Suprapubic skin (tissue), 4 donors: ENCODE results near the gene ASB18. TPM values are rescaled to one million over a fixed set of nuclear protein-coding genes. Genes with fewer than 3 reads are reported as not detected.

ENCODE experiments used
- DNase-seq, 2 donors: peaks; one replicate each; pipeline ENCODE4 v3.0.0-alpha.2; 2019; ENCODE audit warnings: low spot score in 2 of 2
- H3K27ac ChIP-seq: fragments of 200-600 bp; sonication (generic); one replicate; pipeline ENCODE4 v1.5.1; 2019
- H3K27me3 ChIP-seq: fragments of 200-600 bp; sonication (generic); one replicate; pipeline ENCODE4 v1.5.1; 2019
- H3K36me3 ChIP-seq: fragments of 200-600 bp; sonication (generic); one replicate; pipeline ENCODE4 v1.5.1; 2019
- H3K4me1 ChIP-seq: fragments of 200-600 bp; sonication (generic); one replicate; pipeline ENCODE4 v1.5.1; 2019
- H3K4me3 ChIP-seq: fragments of 200-600 bp; sonication (generic); one replicate; pipeline ENCODE4 v1.5.1; 2019; ENCODE audit warnings: mild to moderate bottlenecking
- H3K9me3 ChIP-seq: fragments of 200-600 bp; sonication (generic); one replicate; pipeline ENCODE4 v1.5.1; 2019
- EP300 ChIP-seq: sonication (generic); formaldehyde crosslinking; IDR thresholded peaks from one replicate; pipeline ENCODE4 v1.6.1; 2017; ENCODE audit warnings: antibody characterized with exemption
- POLR2A ChIP-seq, 2 donors: fragments of 450-650 bp; IDR thresholded peaks; one replicate each; pipeline ENCODE4 v1.6.1; 2017; ENCODE audit warnings: antibody characterized with exemption in 2 of 2, mild to moderate bottlenecking in 2 of 2, moderate library complexity in 2 of 2
- POLR2AphosphoS5 ChIP-seq, 3 donors: sonication (generic); formaldehyde crosslinking; IDR thresholded peaks; one replicate each; pipeline ENCODE4 v1.6.1; 2017; ENCODE audit warnings: antibody characterized with exemption in 3 of 3
- WGBS: methylation state at CpG from one replicate; pipeline ENCODE4 v1.1.5; 2018; 5-methylcytosine and 5-hydroxymethylcytosine counted together
- total RNA-seq, 4 donors: library from RNA; depleted of rRNA; stranded (reverse); fragments of >200 nt; gene quantifications; one replicate each; pipeline ENCODE4 v1.1.0, GENCODE V29; 2016
- TF ChIP-seq, protein P1 (sequence below), 2 donors: fragments of 200-600 bp in 1 of 2; fragments of 450-650 bp in 1 of 2; sonication (generic) in 1 of 2; IDR thresholded peaks; one replicate each; pipeline ENCODE4 v1.5.1; 2016 to 2019; ENCODE audit warnings: antibody characterized with exemption in 2 of 2, mild to moderate bottlenecking in 1 of 2, moderate library complexity in 1 of 2

ASB18 gene
- total RNA-seq, 4 donors from 2014 or later: 0.13 TPM; not detected in 3

DNA sequence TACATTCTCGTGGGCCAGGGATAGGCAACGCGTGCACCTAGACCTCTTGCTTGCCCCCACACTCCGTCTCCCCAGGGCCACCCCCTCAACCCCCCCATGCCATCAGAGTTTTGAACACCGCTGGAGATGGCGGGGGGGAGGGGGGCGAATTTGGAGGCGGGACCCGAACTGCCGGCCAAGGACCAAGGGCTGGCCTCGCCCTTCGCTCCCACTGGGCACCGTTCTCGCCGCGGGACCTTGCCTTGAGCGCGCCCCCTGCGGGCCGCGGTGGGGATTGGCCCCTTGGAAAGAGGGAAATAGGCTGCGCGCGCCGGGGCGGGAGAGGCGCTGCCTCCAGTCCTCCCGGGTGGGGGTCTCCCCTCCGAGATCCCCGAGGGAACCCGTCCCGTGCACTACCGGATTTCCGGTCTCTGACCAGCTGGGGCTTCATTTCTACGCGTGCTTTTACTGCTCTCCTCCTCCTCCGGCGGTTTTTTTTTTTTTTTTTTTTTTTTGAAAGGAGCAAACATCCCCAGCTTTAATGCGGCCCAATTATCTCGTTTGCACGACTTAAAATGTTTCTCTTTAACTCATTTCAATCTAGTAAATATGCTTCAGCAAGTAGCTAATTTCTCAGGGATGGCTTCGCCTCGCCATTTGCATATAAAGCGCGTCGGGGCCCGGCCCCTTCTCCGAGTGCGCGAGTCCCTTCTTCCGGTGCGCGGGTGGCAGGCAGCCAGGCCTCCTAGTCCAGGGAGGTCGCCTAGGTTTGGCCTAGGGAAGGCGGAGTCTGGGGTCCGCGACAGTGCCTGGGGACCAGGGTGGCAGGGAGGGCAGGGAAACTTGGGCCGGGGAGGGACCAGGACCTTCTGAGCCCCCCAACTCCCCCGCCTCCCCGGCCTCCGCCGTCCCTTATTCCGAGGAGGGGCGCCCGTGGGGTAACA, 86.0 kb downstream of the ASB18 start:
- Histone ChIP-seq H3K27ac (no peak overlapping the region), H3K9me3 (no peaks in the 10 kb centered on the region), H3K36me3 (no peaks in the 10 kb centered on the region), H3K4me3 (peak overlapping the region; percentile 34), H3K4me1 (peaks cover 28% of the 10 kb centered on the region), H3K27me3 (peaks cover 91% of the 10 kb centered on the region)
- TF ChIP-seq, protein P1, sequence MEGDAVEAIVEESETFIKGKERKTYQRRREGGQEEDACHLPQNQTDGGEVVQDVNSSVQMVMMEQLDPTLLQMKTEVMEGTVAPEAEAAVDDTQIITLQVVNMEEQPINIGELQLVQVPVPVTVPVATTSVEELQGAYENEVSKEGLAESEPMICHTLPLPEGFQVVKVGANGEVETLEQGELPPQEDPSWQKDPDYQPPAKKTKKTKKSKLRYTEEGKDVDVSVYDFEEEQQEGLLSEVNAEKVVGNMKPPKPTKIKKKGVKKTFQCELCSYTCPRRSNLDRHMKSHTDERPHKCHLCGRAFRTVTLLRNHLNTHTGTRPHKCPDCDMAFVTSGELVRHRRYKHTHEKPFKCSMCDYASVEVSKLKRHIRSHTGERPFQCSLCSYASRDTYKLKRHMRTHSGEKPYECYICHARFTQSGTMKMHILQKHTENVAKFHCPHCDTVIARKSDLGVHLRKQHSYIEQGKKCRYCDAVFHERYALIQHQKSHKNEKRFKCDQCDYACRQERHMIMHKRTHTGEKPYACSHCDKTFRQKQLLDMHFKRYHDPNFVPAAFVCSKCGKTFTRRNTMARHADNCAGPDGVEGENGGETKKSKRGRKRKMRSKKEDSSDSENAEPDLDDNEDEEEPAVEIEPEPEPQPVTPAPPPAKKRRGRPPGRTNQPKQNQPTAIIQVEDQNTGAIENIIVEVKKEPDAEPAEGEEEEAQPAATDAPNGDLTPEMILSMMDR (IDR thresholded peaks at IDR 0.05): peak; percentile 48 to 66
- TF ChIP-seq POLR2A (IDR thresholded peaks at IDR 0.05): no peak
- TF ChIP-seq EP300: no peak
- no peak for TF ChIP-seq POLR2AphosphoS5 (IDR thresholded peaks at IDR 0.05)
- DNase-seq: peak in 1 of 2 donors; percentile 77
- 3% methylated on average over 53 of the region's 65 CpGs for WGBS

DNA sequence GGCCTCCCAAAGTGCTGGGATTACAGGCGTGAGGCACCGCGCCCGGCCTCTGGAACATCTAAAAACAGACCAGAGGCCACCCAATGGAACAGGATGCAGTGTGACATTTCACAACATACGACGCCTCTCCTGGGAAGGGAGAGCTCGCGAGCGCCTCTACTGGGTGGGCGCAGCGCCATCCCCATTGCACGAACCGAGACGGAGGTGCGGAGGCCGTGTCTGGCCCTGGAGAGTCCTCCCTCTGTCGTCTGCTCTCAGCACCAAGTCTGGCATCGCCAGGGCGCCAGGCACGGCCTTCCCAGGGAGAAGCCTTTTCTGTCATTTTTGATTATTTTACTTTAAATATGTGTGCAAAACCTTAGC, 86.6 kb downstream of the ASB18 start:
- H3K4me1 ChIP-seq: peaks cover 34% of the 10 kb centered on the region
- peaks cover 97% of the 10 kb centered on the region for H3K27me3 ChIP-seq
- H3K4me3 ChIP-seq: peak overlapping the region; percentile 34
- 17% methylated on average over 20 of the region's 20 CpGs for WGBS
- no peaks in the 10 kb centered on the region for H3K36me3 ChIP-seq
- no peak overlapping the region for H3K27ac ChIP-seq
- TF ChIP-seq POLR2A (IDR thresholded peaks at IDR 0.05): no peak
- TF ChIP-seq POLR2AphosphoS5 (IDR thresholded peaks at IDR 0.05): no peak
- TF ChIP-seq, protein P1 (IDR thresholded peaks at IDR 0.05): no peak
- TF ChIP-seq EP300: no peak
- no peak for DNase-seq
- H3K9me3 ChIP-seq: no peaks in the 10 kb centered on the region

DNA sequence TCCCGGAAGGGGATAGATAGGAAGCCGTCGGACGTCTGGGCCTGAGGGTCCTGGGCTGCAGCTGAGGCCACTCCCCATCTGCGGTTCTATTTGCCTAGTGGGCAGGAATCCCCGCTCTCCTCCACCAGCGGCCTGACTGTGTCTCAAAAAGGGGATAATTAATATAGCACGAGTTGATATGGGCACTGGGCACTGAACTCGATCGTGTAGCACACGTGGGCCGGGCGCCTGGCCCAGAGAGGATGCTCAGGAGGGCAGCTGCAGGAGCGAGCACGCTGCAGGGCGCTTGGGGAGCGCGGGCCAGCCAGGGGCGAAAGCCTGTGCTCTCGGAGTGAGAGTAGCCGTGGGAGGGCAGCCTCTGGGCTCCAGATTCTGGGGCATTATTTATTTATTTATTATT, 87.3 kb downstream of the ASB18 start:
- no peak overlapping the region for H3K27ac ChIP-seq
- peaks cover 99% of the 10 kb centered on the region for H3K27me3 ChIP-seq
- H3K36me3 ChIP-seq: no peaks in the 10 kb centered on the region
- no peaks in the 10 kb centered on the region for H3K9me3 ChIP-seq
- no peak for DNase-seq
- peaks cover 41% of the 10 kb centered on the region for H3K4me1 ChIP-seq
- H3K4me3 ChIP-seq: no peak overlapping the region
- TF ChIP-seq POLR2AphosphoS5 (IDR thresholded peaks at IDR 0.05): no peak
- no peak for TF ChIP-seq EP300
- TF ChIP-seq POLR2A (IDR thresholded peaks at IDR 0.05): no peak
- TF ChIP-seq, protein P1 (IDR thresholded peaks at IDR 0.05): no peak
- 64% methylated on average over 15 of the region's 21 CpGs for WGBS

DNA sequence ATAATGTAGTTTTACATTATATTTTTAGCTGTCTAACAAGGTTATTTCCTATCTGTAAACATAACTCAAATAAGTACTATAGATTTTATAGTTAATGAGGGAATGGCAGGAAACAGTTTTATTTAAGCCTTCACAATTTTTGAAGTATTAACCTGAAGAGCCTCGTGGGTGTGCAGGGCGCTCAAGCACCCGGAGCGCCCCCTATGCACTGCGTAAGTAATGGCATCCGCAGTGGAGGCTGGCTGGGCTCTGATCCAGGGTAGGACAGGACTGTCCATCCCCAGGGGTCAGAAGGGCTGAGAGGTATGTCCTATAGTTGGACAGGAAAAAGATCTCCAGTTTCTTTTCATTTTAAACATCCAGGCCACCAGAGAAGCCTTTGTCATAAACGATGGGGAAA, 87.8 kb downstream of the ASB18 start:
- WGBS: 27% methylated on average over 7 of the region's 7 CpGs

More for the DNA sequence above, 87.8 kb downstream of the ASB18 start:
- no peaks in the 10 kb centered on the region for H3K36me3 ChIP-seq
- H3K27me3 ChIP-seq: peaks cover 100% of the 10 kb centered on the region
- H3K9me3 ChIP-seq: no peaks in the 10 kb centered on the region
- H3K4me1 ChIP-seq: peaks cover 46% of the 10 kb centered on the region
- no peak for DNase-seq
- TF ChIP-seq POLR2A (IDR thresholded peaks at IDR 0.05) (no peak), POLR2AphosphoS5 (IDR thresholded peaks at IDR 0.05) (no peak), EP300 (no peak)
- TF ChIP-seq, protein P1 (IDR thresholded peaks at IDR 0.05): peak in 1 of 2 donors; percentile 18
- H3K4me3 ChIP-seq: no peak overlapping the region
- no peak overlapping the region for H3K27ac ChIP-seq
